Right cardiac atrium (tissue), 5 donors: ENCODE data around the gene TMEM273. TPM values are rescaled to one million over a fixed set of nuclear protein-coding genes. Genes with fewer than 3 reads are reported as not detected.

Experiments used
- ATAC-seq, 2 donors: fragments of 200-7000 bp; cut with Tn5 transposase; one replicate each; pipeline versions ENCODE4 v1.8.0 to v1.9.1; 2020; ENCODE audit warnings: moderate library complexity in 2 of 2, mild to moderate bottlenecking in 1 of 2
- DNase-seq, 3 donors: peaks; one replicate each; pipeline ENCODE4 v3.0.0-alpha.2; 2020
- H3K27ac ChIP-seq: one replicate; pipeline ENCODE4 v1.5.1; 2013; ENCODE audit warnings: mild to moderate bottlenecking, low read length, control low read depth, moderate library complexity
- H3K27me3 ChIP-seq: one replicate; pipeline ENCODE4 v1.6.1; 2013; ENCODE audit not compliant: control insufficient read depth, insufficient read depth
- H3K4me1 ChIP-seq: one replicate; pipeline ENCODE4 v1.6.1; 2013; ENCODE audit warnings: low read length; ENCODE audit not compliant: control insufficient read depth, insufficient read depth
- H3K4me3 ChIP-seq: one replicate; pipeline ENCODE4 v1.5.1; 2013; ENCODE audit warnings: low read length, control low read depth
- H3K9me3 ChIP-seq: one replicate; pipeline ENCODE4 v1.6.1; 2013; ENCODE audit warnings: low read length; ENCODE audit not compliant: control insufficient read depth
- WGBS: extraction: QIAGEN DNeasy Blood & Tissue Kit; methylation state at CpG from one replicate; pipeline ENCODE4 v1.1.7; 2013; 5-methylcytosine and 5-hydroxymethylcytosine counted together
- intact Hi-C, 4 donors: fragments of 100-400 bp; cut with DNase I; formaldehyde crosslinking; loops; one replicate each; pipeline versions ENCODE4 v1.11.0 to v1.14.0; 2022 to 2023
- polyA plus RNA-seq: library from polyadenylated mRNA; stranded (reverse); fragments of 200-250 nt; gene quantifications from one replicate; pipeline ENCODE4 v1.2.3, GENCODE V29; 2013
- total RNA-seq, 4 donors: library from RNA; stranded (reverse); fragmentation: NEBNext Ultra II Directional; extraction: Animal tissue kit (Norgen Biotek cat#: 25700); gene quantifications; one replicate each; pipeline ENCODE4 v1.2.1, GENCODE V29; 2021
- donor health status: healthy with polysubstance abuse.
- donor health status: DM: no; HTN: yes; CAD: no.
- donor health status: DM: no; HTN: no; CAD: no.
- donor health status: DM: no; HTN: yes; CAD: no; lungs with severe emphysema.
- donor health status: DM: yes; HTN: yes; CAD: no.

Gene TMEM273
- total and polyA plus RNA-seq, 5 donors, result 9.6 to 36.9 (median 23.6) TPM

- Histone ChIP-seq H3K4me1 (peaks cover 9% of the 10 kb centered on the region), H3K4me3 (no peak overlapping the region), H3K27ac (no peak overlapping the region), H3K9me3 (no peaks in the 10 kb centered on the region), H3K27me3 (no peaks in the 10 kb centered on the region)
- DNase-seq, result no peak
- intact Hi-C loops, result no loop called here
- 62% methylated on average over 6 of the region's 6 CpGs for WGBS
- no peak for ATAC-seq
Measured at GRCh38 chr10:49184642-49185111, 3.5 kb downstream of the TMEM273 start.

- no peaks in the 10 kb centered on the region for H3K27me3 ChIP-seq
- ATAC-seq (peak in 1 of 2 donors; percentile 28), DNase-seq (no peak)
- intact Hi-C loops, result no loop called here
- no peak overlapping the region for H3K4me3 ChIP-seq
- no peaks in the 10 kb centered on the region for H3K9me3 ChIP-seq
- no peak overlapping the region for H3K27ac ChIP-seq
- WGBS, result 47% methylated on average over 5 of the region's 5 CpGs
- peaks cover 5% of the 10 kb centered on the region for H3K4me1 ChIP-seq
Measured at GRCh38 chr10:49183596-49184542, 4.3 kb downstream of the TMEM273 start.

GRCh38 chr10:49182776-49183175 is 5.4 kb downstream of the TMEM273 start:
- Histone ChIP-seq H3K9me3 (no peaks in the 10 kb centered on the region), H3K4me3 (no peak overlapping the region), H3K27me3 (no peaks in the 10 kb centered on the region), H3K27ac (no peak overlapping the region), H3K4me1 (peaks cover 3% of the 10 kb centered on the region)
- intact Hi-C loops, result no loop called here
- DNase-seq, result no peak
- ATAC-seq, result no peak
- 91% methylated on average over 4 of the region's 4 CpGs for WGBS

GRCh38 chr10:49180444-49180860 is 7.7 kb downstream of the TMEM273 start:
- ATAC-seq, result no peak
- H3K4me1 ChIP-seq, result peaks cover 10% of the 10 kb centered on the region
- H3K9me3 ChIP-seq, result no peaks in the 10 kb centered on the region
- DNase-seq, result no peak
- H3K4me3 ChIP-seq, result no peak overlapping the region
- WGBS, result 39% methylated on average over 3 of the region's 3 CpGs
- no peak overlapping the region for H3K27ac ChIP-seq
- H3K27me3 ChIP-seq, result no peaks in the 10 kb centered on the region
- intact Hi-C loops, result no loop called here

- H3K9me3 ChIP-seq, result no peaks in the 10 kb centered on the region
- no peak overlapping the region for H3K4me3 ChIP-seq
- DNase-seq (no peak), ATAC-seq (no peak)
- no peaks in the 10 kb centered on the region for H3K27me3 ChIP-seq
- peaks cover 10% of the 10 kb centered on the region for H3K4me1 ChIP-seq
- WGBS, result 81% methylated on average over 10 of the region's 10 CpGs
- H3K27ac ChIP-seq, result no peak overlapping the region
- intact Hi-C loops, result no loop called here
Measured at GRCh38 chr10:49179699-49180443, 8.3 kb downstream of the TMEM273 start.

- Histone ChIP-seq H3K27me3 (no peaks in the 10 kb centered on the region), H3K27ac (no peak overlapping the region), H3K4me3 (no peak overlapping the region), H3K4me1 (peaks cover 11% of the 10 kb centered on the region), H3K9me3 (no peaks in the 10 kb centered on the region)
- intact Hi-C loops, result no loop called here
- 91% methylated on average over 6 of the region's 6 CpGs for WGBS
- ATAC-seq, result no peak
- DNase-seq, result no peak
Measured at GRCh38 chr10:49178489-49179471, 9.4 kb downstream of the TMEM273 start.

- Histone ChIP-seq H3K27me3 (no peaks in the 10 kb centered on the region), H3K4me3 (no peak overlapping the region), H3K9me3 (no peaks in the 10 kb centered on the region), H3K4me1 (peaks cover 11% of the 10 kb centered on the region), H3K27ac (peak overlapping the region; percentile 29)
- 50% methylated on average over 9 of the region's 9 CpGs for WGBS
- peak; percentile 76 to 83 (median 78) for DNase-seq
- peak; percentile 90 to 96 for ATAC-seq
- intact Hi-C loops, result no loop called here
Measured at GRCh38 chr10:49177391-49178355, 10.5 kb downstream of the TMEM273 start.

- H3K4me3 ChIP-seq, result no peak overlapping the region
- no peaks in the 10 kb centered on the region for H3K9me3 ChIP-seq
- 87% methylated on average over 19 of the region's 19 CpGs for WGBS
- DNase-seq (no peak), ATAC-seq (peak in 1 of 2 donors; percentile 3)
- peaks cover 11% of the 10 kb centered on the region for H3K4me1 ChIP-seq
- H3K27ac ChIP-seq, result peak overlapping the region; percentile 29
- H3K27me3 ChIP-seq, result no peaks in the 10 kb centered on the region
- intact Hi-C loops, result no loop called here
Measured at GRCh38 chr10:49176310-49177268, 11.6 kb downstream of the TMEM273 start.
